Stimulated activated naive CD8-positive, alpha-beta T cell treated with anti-CD3 and anti-CD28 coated beads, Interleukin-15, Interleukin-2, amounts not matched to agents 100 ng/mL and 50 ng/mL, for 24 hours (primary cell): ENCODE results near the gene FHIT.
A peak's percentile ranks its signal among the peaks of the same experiment; 100 is the strongest.

ENCODE experiments used
- H3K27ac Mint-ChIP-seq: one replicate; pipeline ENCODE4 v1.8.0; 2021; ENCODE audit warnings: mild to moderate bottlenecking, mixed read lengths
- H3K27me3 Mint-ChIP-seq: one replicate; pipeline ENCODE4 v1.8.0; 2021; ENCODE audit warnings: mixed read lengths
- H3K36me3 Mint-ChIP-seq: one replicate; pipeline ENCODE4 v1.8.0; 2021; ENCODE audit warnings: low read depth, mixed read lengths
- H3K4me1 Mint-ChIP-seq: one replicate; pipeline ENCODE4 v1.8.0; 2021; ENCODE audit warnings: low read depth, mixed read lengths
- H3K4me3 Mint-ChIP-seq: one replicate; pipeline ENCODE4 v1.8.0; 2021; ENCODE audit warnings: mild to moderate bottlenecking, mixed read lengths
- H3K9me3 Mint-ChIP-seq: one replicate; pipeline ENCODE4 v1.8.0; 2021; ENCODE audit warnings: mixed read lengths

FHIT gene

GRCh38 chr3:59980576-59980975, 1270.7 kb downstream of the FHIT start:
- Mint-ChIP-seq H3K27ac (peak overlapping the region; percentile 31), H3K9me3 (peaks cover 10% of the 10 kb centered on the region), H3K4me1 (peaks cover 41% of the 10 kb centered on the region), H3K36me3 (no peaks in the 10 kb centered on the region), H3K4me3 (no peak overlapping the region), H3K27me3 (no peaks in the 10 kb centered on the region)

- Mint-ChIP-seq H3K27ac (peak overlapping the region; percentile 80), H3K36me3 (no peaks in the 10 kb centered on the region), H3K4me1 (peaks cover 40% of the 10 kb centered on the region), H3K27me3 (no peaks in the 10 kb centered on the region), H3K4me3 (peak overlapping the region; percentile 11), H3K9me3 (peaks cover 5% of the 10 kb centered on the region)
Observed at GRCh38 chr3:59979542-59979941, 1271.7 kb downstream of the FHIT start.

GRCh38 chr3:59978979-59979378, 1272.3 kb downstream of the FHIT start:
- H3K27ac Mint-ChIP-seq, result peak overlapping the region; percentile 80
- peak overlapping the region; percentile 11 for H3K4me3 Mint-ChIP-seq
- H3K4me1 Mint-ChIP-seq, result peaks cover 40% of the 10 kb centered on the region

GRCh38 chr3:59970796-59971195, 1280.5 kb downstream of the FHIT start:
- no peak overlapping the region for H3K27ac Mint-ChIP-seq
- H3K4me1 Mint-ChIP-seq, result no peaks in the 10 kb centered on the region
- no peaks in the 10 kb centered on the region for H3K27me3 Mint-ChIP-seq
- no peak overlapping the region for H3K4me3 Mint-ChIP-seq
- no peaks in the 10 kb centered on the region for H3K36me3 Mint-ChIP-seq
- peaks cover 10% of the 10 kb centered on the region for H3K9me3 Mint-ChIP-seq

More at GRCh38 chr3:59978979-59979378, 1272.3 kb downstream of the FHIT start:
- no peaks in the 10 kb centered on the region for H3K27me3 Mint-ChIP-seq
- no peaks in the 10 kb centered on the region for H3K36me3 Mint-ChIP-seq
- H3K9me3 Mint-ChIP-seq, result peaks cover 1% of the 10 kb centered on the region

- Mint-ChIP-seq H3K27me3 (no peaks in the 10 kb centered on the region), H3K36me3 (no peaks in the 10 kb centered on the region), H3K4me1 (no peaks in the 10 kb centered on the region), H3K4me3 (no peak overlapping the region), H3K27ac (no peak overlapping the region), H3K9me3 (peaks cover 10% of the 10 kb centered on the region)
Observed at GRCh38 chr3:59970376-59970775, 1280.9 kb downstream of the FHIT start.

DNA sequence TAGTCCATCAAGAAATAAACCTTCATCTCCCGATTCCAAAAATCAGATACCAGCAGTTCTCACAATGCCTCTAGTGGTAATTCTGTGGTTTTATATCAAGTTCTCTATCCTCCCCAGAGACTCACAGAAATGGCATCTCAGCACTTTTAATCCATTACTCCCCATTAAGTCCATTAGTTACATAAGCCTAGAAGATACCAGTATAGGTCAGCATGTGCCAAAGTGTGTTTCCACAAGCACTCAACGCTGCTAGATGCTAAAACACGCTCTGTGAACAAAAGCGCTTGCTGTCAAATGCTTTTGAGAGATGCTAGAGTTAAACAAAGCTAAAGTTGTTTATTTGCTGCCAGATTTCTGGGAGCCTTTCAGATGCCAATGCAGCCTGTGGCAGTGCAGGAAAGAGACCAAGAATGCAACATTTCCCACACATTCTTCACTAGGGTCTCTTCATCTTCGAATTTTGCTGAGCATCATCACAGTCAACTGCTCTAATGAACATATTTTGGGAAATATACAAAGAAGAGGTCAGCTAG, 1282.7 kb downstream of the FHIT start:
- no peak overlapping the region for H3K4me3 Mint-ChIP-seq
- H3K27ac Mint-ChIP-seq, result no peak overlapping the region
- H3K27me3 Mint-ChIP-seq, result no peaks in the 10 kb centered on the region
- peaks cover 10% of the 10 kb centered on the region for H3K9me3 Mint-ChIP-seq
- no peaks in the 10 kb centered on the region for H3K4me1 Mint-ChIP-seq
- no peaks in the 10 kb centered on the region for H3K36me3 Mint-ChIP-seq

- Mint-ChIP-seq H3K9me3 (peaks cover 3% of the 10 kb centered on the region), H3K27ac (no peak overlapping the region), H3K4me1 (no peaks in the 10 kb centered on the region), H3K27me3 (no peaks in the 10 kb centered on the region), H3K4me3 (no peak overlapping the region), H3K36me3 (no peaks in the 10 kb centered on the region)
Observed at GRCh38 chr3:59963676-59964075, 1287.6 kb downstream of the FHIT start.

DNA sequence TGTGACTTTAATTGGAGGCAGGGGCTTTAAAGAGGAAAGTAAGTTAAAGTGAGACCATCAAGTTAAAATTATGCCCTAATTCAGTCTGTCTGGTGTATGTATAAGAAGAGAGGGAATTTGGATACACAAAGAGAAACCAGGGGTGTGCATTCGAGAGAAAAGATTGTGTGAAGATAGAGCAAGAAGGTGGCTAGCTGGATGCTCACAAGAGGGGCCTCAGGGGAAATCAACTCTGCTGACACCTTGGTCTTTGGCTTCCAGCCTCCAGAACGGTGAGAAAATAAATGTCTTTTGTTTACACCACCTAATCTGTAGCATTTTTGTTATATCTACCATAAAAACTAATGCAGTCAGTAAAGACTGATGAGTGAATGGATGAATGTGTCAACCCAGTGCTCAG, 1294.1 kb downstream of the FHIT start:
- peaks cover 7% of the 10 kb centered on the region for H3K36me3 Mint-ChIP-seq
- H3K9me3 Mint-ChIP-seq, result peaks cover 7% of the 10 kb centered on the region
- peaks cover 5% of the 10 kb centered on the region for H3K4me1 Mint-ChIP-seq
- no peak overlapping the region for H3K4me3 Mint-ChIP-seq
- H3K27me3 Mint-ChIP-seq, result no peaks in the 10 kb centered on the region
- no peak overlapping the region for H3K27ac Mint-ChIP-seq

GRCh38 chr3:59953104-59953503, 1298.1 kb downstream of the FHIT start:
- H3K36me3 Mint-ChIP-seq, result peaks cover 12% of the 10 kb centered on the region
- H3K27ac Mint-ChIP-seq, result no peak overlapping the region
- H3K27me3 Mint-ChIP-seq, result no peaks in the 10 kb centered on the region
- peaks cover 7% of the 10 kb centered on the region for H3K9me3 Mint-ChIP-seq
- no peak overlapping the region for H3K4me3 Mint-ChIP-seq
- peaks cover 5% of the 10 kb centered on the region for H3K4me1 Mint-ChIP-seq

- H3K4me3 Mint-ChIP-seq, result no peak overlapping the region
- no peaks in the 10 kb centered on the region for H3K4me1 Mint-ChIP-seq
- H3K27me3 Mint-ChIP-seq, result no peaks in the 10 kb centered on the region
- H3K9me3 Mint-ChIP-seq, result peaks cover 3% of the 10 kb centered on the region
- peaks cover 4% of the 10 kb centered on the region for H3K36me3 Mint-ChIP-seq
- no peak overlapping the region for H3K27ac Mint-ChIP-seq
Observed at GRCh38 chr3:59949311-59949710, 1301.9 kb downstream of the FHIT start.

- Mint-ChIP-seq H3K36me3 (peaks cover 4% of the 10 kb centered on the region), H3K27ac (no peak overlapping the region), H3K9me3 (peaks cover 3% of the 10 kb centered on the region), H3K27me3 (no peaks in the 10 kb centered on the region), H3K4me1 (peaks cover 3% of the 10 kb centered on the region), H3K4me3 (no peak overlapping the region)
Observed at GRCh38 chr3:59946401-59946800, 1304.9 kb downstream of the FHIT start.

GRCh38 chr3:59940718-59941117, 1310.5 kb downstream of the FHIT start:
- Mint-ChIP-seq H3K27me3 (no peaks in the 10 kb centered on the region), H3K4me1 (peaks cover 29% of the 10 kb centered on the region), H3K27ac (no peak overlapping the region), H3K4me3 (no peak overlapping the region), H3K9me3 (no peaks in the 10 kb centered on the region), H3K36me3 (no peaks in the 10 kb centered on the region)

DNA sequence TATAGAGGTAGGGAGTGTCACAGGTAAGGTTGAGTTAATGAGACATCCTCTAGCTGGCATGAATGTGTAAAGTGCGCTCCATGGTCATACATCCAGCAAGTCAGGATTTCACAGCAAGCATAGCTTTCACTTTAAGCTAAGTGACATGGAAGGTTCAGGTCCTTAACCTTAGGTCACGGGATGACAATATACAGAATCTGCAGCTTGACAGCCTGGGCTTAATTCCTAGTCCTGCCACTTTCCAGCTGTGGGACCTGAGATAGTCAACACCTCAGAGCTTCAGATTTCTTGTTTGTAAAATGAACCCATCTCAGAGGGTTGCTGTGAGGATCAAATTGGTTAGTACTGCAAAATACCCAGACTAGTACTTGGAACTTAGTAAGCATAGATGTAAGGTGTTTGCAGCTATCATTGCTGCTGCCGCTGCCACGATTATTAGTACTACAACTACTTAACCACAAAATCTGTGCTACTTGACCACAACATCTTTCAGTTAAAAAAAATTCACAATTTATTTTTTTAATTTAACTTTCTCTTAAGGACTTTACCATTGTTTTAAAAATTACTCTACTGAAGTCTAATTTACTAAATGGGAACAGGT, 1311.3 kb downstream of the FHIT start:
- H3K9me3 Mint-ChIP-seq, result no peaks in the 10 kb centered on the region
- H3K27ac Mint-ChIP-seq, result no peak overlapping the region
- H3K4me3 Mint-ChIP-seq, result no peak overlapping the region
- H3K27me3 Mint-ChIP-seq, result no peaks in the 10 kb centered on the region
- peaks cover 3% of the 10 kb centered on the region for H3K36me3 Mint-ChIP-seq
- H3K4me1 Mint-ChIP-seq, result peaks cover 37% of the 10 kb centered on the region

DNA sequence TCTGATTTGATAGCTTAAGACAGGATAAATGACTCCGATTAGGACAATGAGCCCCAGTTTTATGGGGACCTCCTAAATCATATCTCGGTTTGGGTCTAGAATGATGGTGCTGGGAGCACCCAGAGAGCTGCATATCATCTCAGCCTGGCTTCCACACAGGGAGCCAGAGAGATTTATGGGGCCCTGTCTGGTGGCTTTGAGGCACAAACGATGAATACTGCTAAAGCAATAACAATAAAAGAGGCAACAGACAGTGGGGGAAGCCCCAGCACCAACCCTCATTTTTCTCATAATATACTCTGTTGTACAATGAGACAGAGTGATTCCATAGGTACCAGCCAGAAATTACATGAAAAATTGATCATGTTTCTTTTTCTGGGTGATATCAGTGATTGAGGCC, 1312.4 kb downstream of the FHIT start:
- Mint-ChIP-seq H3K27ac (no peak overlapping the region), H3K36me3 (peaks cover 10% of the 10 kb centered on the region), H3K9me3 (no peaks in the 10 kb centered on the region), H3K4me3 (no peak overlapping the region), H3K27me3 (no peaks in the 10 kb centered on the region), H3K4me1 (peaks cover 44% of the 10 kb centered on the region)

DNA sequence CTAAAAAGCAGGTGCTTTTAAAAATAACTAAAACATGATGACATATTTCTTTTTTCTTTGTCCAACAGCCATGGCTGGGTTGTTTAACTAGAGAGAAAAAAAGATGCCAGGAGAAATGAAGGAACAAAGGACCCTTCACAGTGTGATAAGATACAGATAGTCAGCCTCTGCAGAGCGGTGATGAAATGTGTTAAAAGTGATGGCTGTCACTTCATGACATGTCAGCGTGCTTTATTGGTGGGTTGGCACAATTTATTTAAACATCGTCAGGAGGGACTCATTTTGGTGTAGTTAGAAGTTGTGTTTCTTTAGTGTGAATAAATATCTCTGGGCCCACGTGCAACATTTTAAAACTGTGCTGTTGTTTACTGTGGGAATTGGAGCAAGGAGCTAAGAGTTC, 1314.1 kb downstream of the FHIT start:
- no peak overlapping the region for H3K27ac Mint-ChIP-seq
- H3K4me3 Mint-ChIP-seq, result no peak overlapping the region
- H3K36me3 Mint-ChIP-seq, result peaks cover 10% of the 10 kb centered on the region
- H3K4me1 Mint-ChIP-seq, result peaks cover 52% of the 10 kb centered on the region
- H3K27me3 Mint-ChIP-seq, result no peaks in the 10 kb centered on the region
- no peaks in the 10 kb centered on the region for H3K9me3 Mint-ChIP-seq

DNA sequence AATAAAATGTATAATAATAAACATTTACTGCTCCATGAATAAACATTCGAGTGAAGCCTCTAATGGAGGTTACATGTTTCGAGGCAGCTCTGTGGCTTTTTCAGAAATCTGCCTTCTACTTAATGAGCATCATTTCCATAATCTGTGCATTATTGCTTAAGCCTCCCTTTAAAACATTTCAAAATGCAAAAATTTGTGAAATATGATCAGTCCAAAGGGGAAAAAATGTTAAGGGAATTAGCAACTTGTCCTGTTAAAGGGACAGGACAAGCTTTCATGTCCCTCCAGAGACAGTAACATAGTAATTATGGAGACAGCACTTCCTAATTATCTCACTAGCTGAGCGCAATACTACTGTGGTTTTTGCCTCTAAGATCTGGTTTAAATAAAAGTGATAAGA, 1314.8 kb downstream of the FHIT start:
- no peak overlapping the region for H3K4me3 Mint-ChIP-seq
- no peak overlapping the region for H3K27ac Mint-ChIP-seq
- H3K9me3 Mint-ChIP-seq, result no peaks in the 10 kb centered on the region
- H3K4me1 Mint-ChIP-seq, result peaks cover 56% of the 10 kb centered on the region
- no peaks in the 10 kb centered on the region for H3K27me3 Mint-ChIP-seq
- H3K36me3 Mint-ChIP-seq, result peaks cover 10% of the 10 kb centered on the region
